AG09319 (cell line): ENCODE measurements around the gene SPATS1.

ENCODE experiments used
- DNase-seq: peaks from one replicate; pipeline ENCODE4 v3.0.0-alpha.2; 2010; ENCODE audit warnings: low read depth; ENCODE audit errors: extremely low read depth
- CTCF ChIP-seq: IDR thresholded peaks from 2 replicates; pipeline ENCODE4 v1.5.1; 2011; ENCODE audit warnings: low read depth, mild to moderate bottlenecking, inconsistent platforms, low read length, moderate library complexity

Gene SPATS1

GRCh38 chr6:44367681-44368080 is 25.2 kb downstream of the SPATS1 start:
- DNase-seq: no peak
- TF ChIP-seq CTCF: no peak

- no peak for DNase-seq
- no peak for TF ChIP-seq CTCF
Observed at GRCh38 chr6:44373051-44373450, 30.6 kb downstream of the SPATS1 start.

DNA sequence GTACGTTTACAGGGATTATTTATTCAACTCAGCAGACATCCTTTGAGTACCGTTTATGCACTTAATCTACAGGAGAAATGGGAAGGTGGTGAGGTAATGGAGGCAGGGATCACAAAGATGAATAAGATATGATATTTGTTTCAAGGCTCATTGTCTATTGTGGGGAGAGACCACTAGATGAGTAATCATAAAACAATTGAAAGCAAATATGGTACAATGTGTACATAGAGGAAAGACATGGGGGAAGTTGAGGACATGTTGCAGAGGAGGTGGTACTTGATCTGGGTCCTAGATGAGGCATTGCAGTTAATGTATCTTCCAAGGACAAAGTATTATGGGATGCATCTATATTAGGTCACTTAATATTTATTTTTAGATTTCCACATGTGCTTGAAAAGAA is 31.3 kb downstream of the SPATS1 start:
- no peak for DNase-seq
- no peak for TF ChIP-seq CTCF

DNA sequence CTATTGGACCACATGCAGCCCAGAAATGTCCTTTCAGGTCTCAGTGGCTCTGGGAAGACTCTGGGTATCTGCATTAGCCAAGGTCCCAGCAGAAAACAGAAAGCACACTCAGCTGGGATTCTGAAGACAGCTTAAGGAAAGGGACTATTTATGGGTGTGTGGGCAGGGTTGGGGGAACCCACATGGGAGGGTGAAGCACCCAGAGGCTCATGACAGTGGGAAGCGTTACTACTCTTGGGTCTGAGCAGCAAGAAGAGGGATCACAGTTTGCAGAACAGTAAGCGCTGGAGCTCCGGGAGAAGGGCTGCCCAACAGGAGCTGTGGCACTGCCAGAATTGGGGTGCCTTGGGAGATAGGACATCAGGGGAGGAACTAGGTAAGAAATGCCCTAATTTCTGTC is 32.6 kb downstream of the SPATS1 start:
- DNase-seq: no peak
- no peak for TF ChIP-seq CTCF

- DNase-seq: no peak
- TF ChIP-seq CTCF: no peak
Observed at GRCh38 chr6:44377484-44377883, 35.0 kb downstream of the SPATS1 start.

- no peak for DNase-seq
- TF ChIP-seq CTCF: no peak
Observed at GRCh38 chr6:44377971-44378370, 35.5 kb downstream of the SPATS1 start.

- DNase-seq: no peak
- no peak for TF ChIP-seq CTCF
Observed at GRCh38 chr6:44381739-44382138, 39.3 kb downstream of the SPATS1 start.
